ACHN (cell line): ENCODE data around the gene SYT3.
"Not testable (repeated sequence)": the region's sequence is repeated elsewhere in the genome, so short reads cannot be mapped to it uniquely, and the experiment has no call there.

Experiments used
- DNase-seq: peaks from one replicate; pipeline ENCODE4 v3.0.0-alpha.2; 2015
- in situ Hi-C: cut with HindIII; loops from 2 replicates; pipeline ENCODE4 v1.10.0; 2017; ENCODE audit warnings: low sequenced_read_pairs, low pct_ligation_motif_present, low pct_unique_long_range_greater_than_20kb

Gene SYT3

GRCh38 chr19:50645107-50645506 lies 5.4 kb upstream of the SYT3 start:
- in situ Hi-C loops = no loop called here
- no peak for DNase-seq

GRCh38 chr19:50644315-50644915 lies 4.7 kb upstream of the SYT3 start:
- DNase-seq = no peak
- in situ Hi-C loops = no loop called here

GRCh38 chr19:50640368-50640767 lies 687 bp upstream of the SYT3 start:
- in situ Hi-C loops = no loop called here

GRCh38 chr19:50638600-50638999 lies 1.1 kb downstream of the SYT3 start:
- no peak for DNase-seq
- in situ Hi-C loops = no loop called here

More at GRCh38 chr19:50640368-50640767, 687 bp upstream of the SYT3 start:
- DNase-seq = no peak

DNA sequence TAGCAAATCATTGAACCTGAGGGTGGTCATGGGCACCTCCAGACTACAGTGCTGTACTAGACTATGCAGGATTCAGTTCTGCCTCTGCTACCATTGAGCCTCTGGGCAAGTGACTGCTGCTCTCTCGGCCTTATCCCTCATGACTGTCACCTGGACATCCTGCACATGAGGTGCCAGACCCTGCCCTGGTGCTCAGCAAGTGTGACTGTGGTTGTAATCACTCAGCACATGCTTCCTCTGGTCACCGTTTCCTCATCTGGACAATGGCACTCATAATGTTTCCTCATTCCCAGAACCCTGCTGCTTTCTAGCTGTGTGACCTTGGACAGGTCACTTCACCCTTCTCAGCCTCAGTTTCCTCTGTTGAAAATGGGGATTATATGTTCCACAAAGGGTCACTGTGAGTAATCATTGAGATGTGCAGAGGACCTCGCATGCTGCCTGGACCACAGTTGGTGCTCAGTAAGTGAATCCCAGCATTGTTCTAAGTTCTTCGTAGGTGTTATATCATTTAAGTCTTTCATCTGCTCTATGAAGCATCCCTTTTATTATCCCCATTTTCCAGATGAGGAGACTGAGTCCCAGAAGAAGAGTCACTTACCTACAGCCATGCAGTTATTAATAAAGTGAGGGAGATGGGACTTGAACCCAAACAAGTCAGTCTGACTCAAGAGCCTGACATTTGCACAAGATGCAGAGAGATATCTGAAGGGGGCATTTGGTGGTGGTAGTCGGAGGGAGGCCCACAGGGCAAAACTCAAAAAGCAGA lies 3.2 kb downstream of the SYT3 start:
- no peak for DNase-seq
- in situ Hi-C loops = no loop called here

GRCh38 chr19:50633973-50634372 lies 5.7 kb downstream of the SYT3 start:
- in situ Hi-C loops = no loop called here
- no peak for DNase-seq

DNA sequence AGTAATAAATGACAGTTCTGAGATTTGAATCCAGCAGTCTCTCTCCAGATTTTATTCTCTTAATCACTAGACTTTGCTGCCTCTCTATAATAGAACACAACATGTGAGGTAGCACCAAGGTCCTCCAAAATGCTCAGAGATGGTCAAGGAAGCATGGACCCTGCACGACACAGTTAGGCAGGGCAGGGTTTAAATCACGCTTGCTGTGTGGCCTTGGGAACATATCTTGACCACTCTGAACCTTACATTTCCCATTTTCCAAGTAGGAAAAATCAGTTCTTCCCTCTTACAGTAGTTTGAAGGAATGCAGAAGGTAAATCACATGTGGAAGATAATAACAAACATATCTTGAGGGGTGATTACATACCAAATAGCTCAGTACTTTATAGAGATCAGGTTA lies 6.3 kb downstream of the SYT3 start:
- DNase-seq = no peak
- in situ Hi-C loops = no loop called here

- DNase-seq = no peak
- in situ Hi-C loops = no loop called here
Observed at GRCh38 chr19:50632151-50632835, 7.4 kb downstream of the SYT3 start.

DNA sequence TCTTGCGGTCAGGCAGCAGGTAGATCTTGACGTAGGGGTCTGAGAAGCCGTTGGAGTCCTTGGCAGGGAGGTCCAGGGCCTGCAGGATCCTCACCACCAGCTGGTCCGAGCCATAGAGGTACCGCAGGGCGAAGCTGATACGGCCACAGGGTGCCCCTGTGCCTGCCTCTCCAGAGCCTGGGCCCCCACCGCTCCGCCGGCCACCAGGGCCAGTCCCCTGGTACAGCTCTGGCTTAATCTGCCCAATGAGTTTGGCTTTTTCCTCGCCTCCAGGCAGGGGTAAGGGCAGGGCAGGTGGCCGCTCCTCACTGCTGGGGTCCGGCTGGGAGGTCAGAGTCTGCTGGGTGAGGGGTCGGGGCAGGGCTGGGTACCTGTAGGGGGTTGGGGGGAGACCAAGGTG lies 9.9 kb downstream of the SYT3 start:
- in situ Hi-C loops = no loop called here
- no peak for DNase-seq

- in situ Hi-C loops = no loop called here
- no peak for DNase-seq
Observed at GRCh38 chr19:50629194-50629593, 10.5 kb downstream of the SYT3 start.

GRCh38 chr19:50628551-50628950 lies 11.1 kb downstream of the SYT3 start:
- DNase-seq = no peak
- in situ Hi-C loops = no loop called here

DNA sequence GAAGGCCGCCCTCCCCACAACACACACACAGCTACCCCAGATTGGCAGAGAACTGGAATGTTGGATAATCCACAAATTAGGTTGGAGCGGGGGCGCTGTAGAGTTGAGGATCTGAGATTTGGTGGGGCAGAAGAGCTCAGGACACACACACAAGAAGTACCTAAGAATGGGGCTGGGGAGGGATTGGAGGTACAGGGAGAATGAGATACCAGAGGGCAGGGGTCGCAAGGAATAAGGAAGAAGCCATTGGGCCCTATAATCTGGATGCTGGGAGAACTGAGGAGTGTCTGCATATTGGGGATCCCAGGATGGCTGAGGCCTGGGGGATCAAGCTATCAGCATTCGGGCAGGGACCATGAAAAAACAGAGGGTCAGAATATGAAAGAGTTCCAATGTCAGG lies 11.5 kb downstream of the SYT3 start:
- in situ Hi-C loops = no loop called here
- no peak for DNase-seq

GRCh38 chr19:50626795-50627194 lies 12.9 kb downstream of the SYT3 start:
- no peak for DNase-seq
- in situ Hi-C loops = no loop called here

DNA sequence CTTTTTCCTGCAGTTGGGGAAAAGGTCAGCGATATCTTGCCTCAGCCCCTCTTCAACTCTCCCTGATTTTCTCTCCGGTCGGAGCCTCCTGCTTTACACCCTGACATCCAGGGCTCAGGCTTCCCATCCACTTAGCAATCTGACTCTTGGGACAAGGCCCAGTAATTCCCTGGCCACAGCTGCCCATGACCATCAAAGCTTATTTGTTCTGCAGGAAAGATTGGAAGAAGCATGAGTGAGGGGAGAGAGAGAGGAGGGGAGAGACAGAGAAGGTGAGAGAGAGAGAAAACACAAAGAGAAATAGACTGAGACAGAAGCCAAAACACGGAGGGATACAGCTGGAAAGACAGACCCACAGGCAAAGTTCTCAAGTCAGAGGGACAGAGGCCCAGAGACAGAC lies 13.7 kb downstream of the SYT3 start:
- no peak for DNase-seq
- in situ Hi-C loops = no loop called here

GRCh38 chr19:50624949-50625600 lies 14.6 kb downstream of the SYT3 start:
- in situ Hi-C loops = no loop called here
- DNase-seq = no peak

DNA sequence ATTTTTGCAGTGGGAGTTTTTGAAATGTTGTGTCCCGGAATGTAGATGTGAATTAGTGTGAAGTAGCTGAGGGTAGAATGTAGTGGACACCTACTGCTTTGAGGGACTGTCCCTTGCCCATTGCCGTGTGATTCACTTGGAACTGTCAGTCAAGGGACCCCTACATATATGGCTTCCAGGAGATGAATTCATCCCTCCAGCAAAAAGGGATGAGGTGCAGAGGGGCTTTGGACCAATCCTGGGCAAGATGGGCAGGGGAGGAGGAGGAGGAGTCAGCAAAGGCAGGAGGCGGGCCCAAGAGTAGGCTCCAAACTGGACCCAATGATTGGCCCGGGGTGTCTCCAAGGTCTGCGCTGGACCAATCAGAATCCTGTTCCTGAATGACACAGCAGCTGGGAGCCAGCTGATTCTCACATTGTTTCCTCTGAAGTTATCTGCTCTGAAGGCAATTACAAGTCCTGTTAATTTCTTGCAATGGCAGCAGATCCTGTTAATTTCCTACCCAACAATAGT lies 19.2 kb downstream of the SYT3 start:
- in situ Hi-C loops, DNase-seq: not testable (repeated sequence)

DNA sequence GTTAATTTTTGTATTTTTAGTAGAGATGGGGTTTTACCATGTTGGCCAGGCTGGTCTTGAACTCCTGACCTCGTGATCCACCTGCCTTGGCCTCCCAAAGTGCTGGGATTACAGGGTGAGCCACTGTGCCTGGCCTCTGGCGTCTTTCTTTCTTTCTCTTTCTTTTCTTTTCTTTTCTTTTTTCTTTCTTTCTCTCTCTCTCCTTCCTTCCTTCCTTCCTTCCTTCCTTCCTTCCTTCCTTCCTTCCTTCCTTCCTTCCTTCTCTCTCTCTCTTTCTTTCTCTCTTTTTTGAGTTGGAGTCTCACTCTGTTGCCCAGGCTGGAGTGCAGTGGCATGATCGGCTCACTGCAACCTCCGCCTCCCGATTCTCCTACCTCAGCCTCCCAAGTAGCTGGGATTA lies 20.5 kb downstream of the SYT3 start:
- DNase-seq, in situ Hi-C loops: not testable (repeated sequence)

- DNase-seq, in situ Hi-C loops: not testable (repeated sequence)
Observed at GRCh38 chr19:50618379-50618778, 21.3 kb downstream of the SYT3 start.
